ENCODE data around the gene FN3K. TPM values are rescaled to one million over a fixed set of nuclear protein-coding genes. Genes with fewer than 3 reads are reported as not detected.

Gene FN3K
- 1 to 10 TPM; 4.7 to 5.9 TPM for total RNA-seq

DNA sequence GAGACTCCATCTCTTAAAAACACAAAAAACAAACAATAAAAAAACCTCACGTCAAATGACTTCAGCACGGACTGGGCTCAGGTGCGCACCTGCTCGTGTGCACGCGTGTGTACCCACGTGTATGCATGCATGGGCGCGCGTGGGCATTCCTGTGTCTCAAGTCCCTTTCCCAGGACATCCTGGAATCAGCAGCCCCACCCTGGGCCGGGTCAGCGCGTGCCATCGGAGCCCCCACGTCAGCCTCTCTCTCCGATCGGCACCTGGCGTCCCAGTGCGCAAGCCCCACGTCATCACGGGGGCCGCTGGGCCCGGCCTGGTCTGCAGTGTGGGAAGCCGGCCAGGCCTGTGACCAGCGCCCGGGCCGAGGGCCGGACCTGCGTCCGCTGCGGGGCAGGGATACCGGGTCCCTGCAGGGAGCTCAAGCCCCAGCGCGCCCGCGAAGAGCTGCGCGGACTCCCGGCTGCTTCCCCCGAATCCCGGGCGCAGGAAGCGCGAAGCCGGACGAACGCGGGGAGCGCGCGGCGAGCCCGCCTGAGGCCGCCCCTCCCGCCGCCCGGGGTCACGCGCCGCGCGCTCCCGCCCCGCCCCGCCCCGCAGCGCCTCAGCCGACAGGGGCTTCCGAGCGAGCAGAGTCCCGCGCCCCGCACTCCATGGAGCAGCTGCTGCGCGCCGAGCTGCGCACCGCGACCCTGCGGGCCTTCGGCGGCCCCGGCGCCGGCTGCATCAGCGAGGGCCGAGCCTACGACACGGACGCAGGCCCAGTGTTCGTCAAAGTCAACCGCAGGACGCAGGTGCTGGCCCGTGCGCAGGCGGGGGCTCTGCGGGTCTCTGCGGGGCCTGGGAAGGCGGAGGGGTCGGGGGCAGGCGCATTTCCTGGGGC is at the start of gene FN3K:
FN3K (plus strand) TSS at position 629 of the 880 bp plus-strand sequence; CDS start at position 651, 22 bp downstream.

DNA sequence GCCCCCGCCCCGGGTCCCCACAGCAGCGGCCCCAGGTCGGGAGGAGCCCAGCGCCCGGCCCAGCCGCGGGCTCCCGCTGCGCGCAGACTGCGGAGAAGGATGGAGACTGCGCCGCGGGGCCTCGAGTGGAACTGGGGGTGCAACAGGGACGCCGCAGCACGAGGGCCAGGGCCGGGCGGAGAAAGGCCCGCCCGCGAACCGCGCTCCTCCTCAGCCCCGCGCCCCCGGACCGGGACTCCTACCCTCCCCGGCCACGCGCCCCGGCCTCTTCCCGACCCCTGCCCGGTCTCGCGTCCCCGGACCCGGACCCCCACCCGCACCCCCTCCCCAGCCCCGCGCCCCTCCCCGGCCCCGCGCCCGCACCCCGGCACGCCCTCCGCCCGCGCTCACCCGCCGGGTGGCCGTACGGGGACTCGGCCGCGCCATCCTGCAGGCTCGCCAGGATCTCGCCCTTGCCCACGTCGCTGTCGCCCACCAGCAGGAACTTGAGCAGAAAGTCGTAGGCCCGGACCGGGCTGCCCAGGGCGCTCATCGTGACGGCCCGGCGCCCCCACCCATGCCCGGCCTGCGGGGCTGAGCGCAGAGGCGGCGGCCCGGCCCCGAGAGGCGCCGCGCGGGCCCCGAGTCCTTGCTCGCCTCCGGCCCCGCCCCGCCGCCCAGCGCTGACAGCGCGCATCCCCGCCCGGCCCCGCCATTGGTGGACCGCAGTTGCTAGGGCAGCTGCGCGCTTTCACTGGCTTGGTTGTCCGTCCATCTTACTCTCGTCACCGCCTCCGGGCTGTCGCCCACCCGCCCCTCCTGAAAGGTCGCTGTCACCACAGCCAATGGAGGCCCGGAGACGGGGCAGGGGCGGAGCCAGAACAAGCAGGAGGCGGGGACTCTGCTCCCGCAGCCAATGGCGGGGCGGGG is 37.1 kb upstream of the FN3K start, which contains the start of gene RAB40B:
RAB40B (minus strand) TSS at position 634 of the 909 bp plus-strand sequence; CDS start at position 532, 102 bp downstream.

DNA sequence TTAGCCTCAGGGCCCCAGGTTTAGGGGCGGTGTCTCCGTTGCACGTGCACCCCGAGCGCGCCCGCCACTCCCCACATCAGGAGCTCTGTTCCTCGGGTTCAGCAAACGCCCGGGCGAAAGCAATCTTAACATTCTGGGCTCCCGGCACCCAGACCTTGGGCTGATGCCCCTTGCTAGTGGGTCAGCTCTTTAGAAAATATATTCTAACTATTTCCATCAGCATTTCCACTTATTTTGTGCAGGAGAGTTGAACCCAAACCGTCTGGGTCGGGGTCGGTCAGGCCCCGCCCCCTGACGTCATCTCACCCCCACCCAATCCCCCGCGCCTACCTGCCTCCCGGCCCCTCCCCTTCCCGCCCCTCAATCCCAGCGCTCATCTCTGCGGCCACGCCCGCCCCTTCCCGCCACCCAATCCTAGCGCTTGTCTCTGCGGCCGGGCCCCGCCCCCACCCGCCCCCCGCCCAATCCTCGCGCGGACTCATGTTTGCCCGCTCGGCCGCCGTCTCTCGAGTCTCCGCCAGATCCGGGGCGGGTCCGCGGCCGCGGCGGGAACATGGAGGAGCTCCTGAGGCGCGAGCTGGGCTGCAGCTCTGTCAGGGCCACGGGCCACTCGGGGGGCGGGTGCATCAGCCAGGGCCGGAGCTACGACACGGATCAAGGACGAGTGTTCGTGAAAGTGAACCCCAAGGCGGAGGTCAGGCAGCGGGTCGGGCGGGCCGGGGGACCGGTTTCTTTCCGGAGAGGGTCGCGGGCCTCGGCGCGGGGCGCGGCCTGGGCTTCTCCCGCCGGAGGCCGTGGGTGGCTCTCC is 19.0 kb upstream of the FN3K start, which contains the start of gene FN3KRP:
FN3KRP (plus strand) TSS at position 504 of the 808 bp plus-strand sequence; CDS start at position 554, 50 bp downstream.

DNA sequence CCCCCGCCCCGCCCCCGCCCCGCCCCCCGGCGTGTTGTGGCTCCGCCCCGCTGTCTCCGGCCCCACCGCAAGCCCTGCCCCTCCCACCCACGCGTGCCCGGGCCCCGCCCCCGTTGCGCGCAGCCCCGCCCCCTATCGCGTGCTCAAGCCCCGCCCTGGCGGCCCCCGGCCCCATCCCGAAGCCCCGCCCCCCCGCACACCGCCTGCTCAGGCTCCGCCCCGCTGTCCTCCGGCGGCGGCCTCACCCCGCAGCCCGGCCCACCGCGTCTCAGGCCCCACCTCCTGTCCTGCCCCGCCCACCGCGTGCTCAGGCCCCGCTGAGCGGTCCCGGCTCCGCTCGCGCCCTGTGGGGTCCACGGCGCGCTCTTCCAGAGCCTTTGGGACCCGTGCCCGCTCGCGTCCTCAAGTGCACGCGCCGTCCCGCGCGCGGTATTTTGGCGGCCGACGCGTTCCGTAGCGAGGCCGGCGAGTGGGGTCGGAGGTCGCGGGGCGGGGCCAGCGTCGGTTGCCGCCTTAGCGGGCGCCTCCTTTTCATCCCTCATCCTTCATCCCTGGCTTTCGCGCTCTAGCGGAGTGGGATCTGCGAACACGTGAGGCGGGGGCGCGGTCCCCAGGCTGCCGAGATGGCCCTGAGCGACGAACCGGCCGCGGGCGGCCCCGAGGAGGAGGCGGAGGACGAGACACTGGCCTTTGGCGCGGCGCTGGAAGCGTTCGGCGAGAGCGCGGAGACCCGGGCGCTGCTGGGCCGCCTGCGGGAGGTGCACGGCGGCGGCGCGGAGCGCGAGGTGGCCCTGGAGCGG is 16.4 kb downstream of the FN3K start, which contains the start of gene TBCD:
TBCD (plus strand) TSS at position 495 of the 800 bp plus-strand sequence; CDS start at position 624, 129 bp downstream.

Other genes starting within 250 kb of the FN3K start
- gene FOXK2, start 215.9 kb upstream of the FN3K start, total RNA-seq: 10 to 100 TPM; 50.9 to 51.6 TPM
- gene WDR45B, start 87.2 kb upstream of the FN3K start, total RNA-seq: 10 to 100 TPM; 37.5 to 37.8 TPM
- gene RAB40B, start 36.9 kb upstream of the FN3K start, total RNA-seq: 1 to 10 TPM; 2.0 to 2.6 TPM
- gene FN3KRP, start 18.9 kb upstream of the FN3K start, total RNA-seq: 10 to 100 TPM; 31.5 to 32.3 TPM
- gene TBCD, start 16.4 kb downstream of the FN3K start, total RNA-seq: 100 to 1,000 TPM; 161 to 174 TPM
- not detected for gene ZNF750, start 104.4 kb downstream of the FN3K start, total RNA-seq